GM08714 (cell line): ENCODE data around the gene ZNF618.

ENCODE experiments used
- H3K4me3 ChIP-seq: fragments of 200-500 bp; sonication (Bioruptor generic); 2 replicates; pipeline ENCODE4 v1.5.1; 2014; ENCODE audit warnings: mild to moderate bottlenecking, low read length, inconsistent platforms
- ZNF274 ChIP-seq: IDR thresholded peaks from 2 replicates; pipeline ENCODE4 v1.6.1; 2012; ENCODE audit warnings: mild to moderate bottlenecking, low read depth, low read length

The ZNF618 gene

GRCh38 chr9:114017741-114018715 lies 141.9 kb downstream of the ZNF618 start:
- H3K4me3 ChIP-seq, result no peak overlapping the region
- no peak for TF ChIP-seq ZNF274

GRCh38 chr9:114021578-114021977 lies 145.5 kb downstream of the ZNF618 start:
- no peak overlapping the region for H3K4me3 ChIP-seq
- no peak for TF ChIP-seq ZNF274

GRCh38 chr9:114023961-114024360 lies 147.9 kb downstream of the ZNF618 start:
- no peak for TF ChIP-seq ZNF274
- H3K4me3 ChIP-seq, result no peak overlapping the region

GRCh38 chr9:114025196-114025753 lies 149.2 kb downstream of the ZNF618 start:
- H3K4me3 ChIP-seq, result no peak overlapping the region
- no peak for TF ChIP-seq ZNF274

- no peak for TF ChIP-seq ZNF274
- no peak overlapping the region for H3K4me3 ChIP-seq
Measured at GRCh38 chr9:114025760-114026159, 149.7 kb downstream of the ZNF618 start.

GRCh38 chr9:114026335-114026734 lies 150.2 kb downstream of the ZNF618 start:
- H3K4me3 ChIP-seq, result no peak overlapping the region
- TF ChIP-seq ZNF274, result no peak

- H3K4me3 ChIP-seq, result no peak overlapping the region
- no peak for TF ChIP-seq ZNF274
Measured at GRCh38 chr9:114027159-114027862, 151.2 kb downstream of the ZNF618 start.

- no peak for TF ChIP-seq ZNF274
- H3K4me3 ChIP-seq, result no peak overlapping the region
Measured at GRCh38 chr9:114027863-114028465, 151.9 kb downstream of the ZNF618 start.

GRCh38 chr9:114028646-114029045 lies 152.5 kb downstream of the ZNF618 start:
- no peak for TF ChIP-seq ZNF274

GRCh38 chr9:114029311-114030170 lies 153.4 kb downstream of the ZNF618 start:
- no peak for TF ChIP-seq ZNF274

More at GRCh38 chr9:114028646-114029045, 152.5 kb downstream of the ZNF618 start:
- no peak overlapping the region for H3K4me3 ChIP-seq

GRCh38 chr9:114030364-114030763 lies 154.3 kb downstream of the ZNF618 start:
- H3K4me3 ChIP-seq, result no peak overlapping the region
- no peak for TF ChIP-seq ZNF274

More at GRCh38 chr9:114029311-114030170, 153.4 kb downstream of the ZNF618 start:
- no peak overlapping the region for H3K4me3 ChIP-seq

- TF ChIP-seq ZNF274, result no peak
- no peak overlapping the region for H3K4me3 ChIP-seq
Measured at GRCh38 chr9:114031037-114031630, 155.0 kb downstream of the ZNF618 start.
